GM12878 (cell line): ENCODE measurements around the gene XPOT. TPM values are rescaled to one million over a fixed set of nuclear protein-coding genes. Genes with fewer than 3 reads are reported as not detected.

Experiments
- ATAC-seq: fragments of 200-7000 bp; cut with Tn5 transposase; 3 replicates; pipeline ENCODE4 v1.9.1; 2020; ENCODE audit warnings: mild to moderate bottlenecking, moderate library complexity
- BruUV-seq: library from RNA; stranded (reverse); fragments of 400-500 nt; replicated peaks from 2 replicates; lab custom pipeline; 2021; lab: Mats Ljungman, UMichigan
- CTCF ChIA-PET: fragments of 300-600 bp; sonication (Branson Sonifier 250); formaldehyde crosslinking; extraction: SDS; loops from one replicate; lab custom pipeline; 2021; ENCODE audit warnings: inconsistent platforms; lab: Yijun Ruan, JAX
- POLR2A ChIA-PET: fragments of 350-600 bp; formaldehyde crosslinking; extraction: SDS; loops from one replicate; lab custom pipeline; 2021; ENCODE audit warnings: inconsistent platforms; lab: Charles Lee
- RAD21 ChIA-PET: fragments of 300-600 bp; sonication (Branson Sonifier 250); formaldehyde crosslinking; loops from one replicate; lab custom pipeline; 2023; ENCODE audit warnings: antibody characterized with exemption; ENCODE audit not compliant: unreplicated experiment; lab: Charles Lee
- SMC1A ChIA-PET: fragments of 300-600 bp; sonication (Branson Sonifier 250); formaldehyde crosslinking; loops from one replicate; lab custom pipeline; 2023; ENCODE audit not compliant: unreplicated experiment, uncharacterized antibody; lab: Charles Lee
- DNase-seq: peaks from one replicate; pipeline ENCODE4 v3.0.0-alpha.2; 2011; ENCODE audit warnings: low read depth, low spot score
- FAIRE-seq: peaks from 3 replicates; lab custom pipeline; 2011; peaks lifted over from hg19 to GRCh38; lab: Jason Lieb, UNC
- H2AFZ ChIP-seq: 2 replicates; pipeline ENCODE4 v1.6.0; 2011; ENCODE audit warnings: low read depth, low read length, control low read depth; ENCODE audit not compliant: control insufficient read depth
- H3K27ac ChIP-seq: 2 replicates; pipeline ENCODE4 v1.5.1; 2011; ENCODE audit warnings: control low read depth; ENCODE audit not compliant: control insufficient read depth, insufficient read depth
- H3K27me3 ChIP-seq, 2 experiments: replicated peaks in 1 of 2; 2 replicates each; pipeline versions ENCODE4 v1.6.0 to v1.6.1; 2011; ENCODE audit warnings: low read length in 1 of 2; ENCODE audit not compliant: control insufficient read depth in 2 of 2, insufficient read depth in 2 of 2
- H3K36me3 ChIP-seq, 2 experiments: 2 replicates each; pipeline ENCODE4 v1.5.1; 2011; ENCODE audit warnings: low read length in 1 of 2; ENCODE audit not compliant: control insufficient read depth in 2 of 2, insufficient read depth in 2 of 2
- H3K4me1 ChIP-seq: 2 replicates; pipeline ENCODE4 v1.6.1; 2011; ENCODE audit warnings: mild to moderate bottlenecking, low read length, moderate library complexity, mixed read lengths; ENCODE audit not compliant: control insufficient read depth, insufficient read depth
- H3K4me2 ChIP-seq: 2 replicates; pipeline ENCODE4 v1.6.0; 2011; ENCODE audit warnings: control low read depth; ENCODE audit not compliant: control insufficient read depth, insufficient read depth
- H3K4me3 ChIP-seq: fragments of 200-600 bp; sonication (generic); 2 replicates; pipeline ENCODE4 v1.5.1; 2016
- H3K79me2 ChIP-seq: 2 replicates; pipeline ENCODE4 v1.6.0; 2011; ENCODE audit warnings: low read length; ENCODE audit not compliant: control insufficient read depth, insufficient read depth
- H3K9ac ChIP-seq: 2 replicates; pipeline ENCODE4 v1.8.0; 2011; ENCODE audit warnings: low read length, control low read depth, mixed read lengths; ENCODE audit not compliant: control insufficient read depth, insufficient read depth
- H3K9me3 ChIP-seq: replicated peaks from 3 replicates; pipeline ENCODE4 v1.5.1; 2011; ENCODE audit warnings: mild to moderate bottlenecking, low read length; ENCODE audit not compliant: control insufficient read depth, insufficient read depth
- H4K20me1 ChIP-seq: 2 replicates; pipeline ENCODE4 v1.6.0; 2011; ENCODE audit not compliant: control insufficient read depth, insufficient read depth
- BMI1 ChIP-seq: fragments of 450-650 bp; IDR thresholded peaks from 2 replicates; pipeline ENCODE4 v1.6.1; 2016; ENCODE audit warnings: mild to moderate bottlenecking, moderate library complexity, borderline replicate concordance
- CBX5 ChIP-seq: sonication (generic); IDR thresholded peaks from 2 replicates; pipeline ENCODE4 v1.6.1; 2016; ENCODE audit warnings: low read depth, moderate library complexity, mild to moderate bottlenecking, inconsistent platforms
- CTCF ChIP-seq, 3 experiments: IDR thresholded peaks in 2 of 3; conservative IDR thresholded peaks in 1 of 3; 2 replicates each; pipeline ENCODE4 v1.5.1; 2011; ENCODE audit warnings: low read depth in 3 of 3, low read length in 3 of 3, mild to moderate bottlenecking in 3 of 3, control low read depth in 2 of 3, moderate library complexity in 2 of 3, inconsistent platforms in 1 of 3, mixed read lengths in 1 of 3; ENCODE audit not compliant: control insufficient read depth in 2 of 3, insufficient read depth in 1 of 3; ENCODE audit errors: extremely low read depth in 1 of 3
- IRF3 ChIP-seq: fragments of 450-650 bp; IDR thresholded peaks from 2 replicates; pipeline ENCODE4 v1.6.1; 2014; ENCODE audit warnings: mild to moderate bottlenecking
- MYC ChIP-seq: IDR thresholded peaks from 2 replicates; pipeline ENCODE4 v1.6.1; 2011; ENCODE audit warnings: mild to moderate bottlenecking, low read length, moderate library complexity, inconsistent platforms; ENCODE audit not compliant: insufficient read depth, insufficient replicate concordance, insufficient read length, severe bottlenecking
- SREBF2 ChIP-seq: IDR thresholded peaks from 2 replicates; pipeline ENCODE4 v1.6.1; 2012; ENCODE audit warnings: mild to moderate bottlenecking, low read length
- WGBS: methylation state at CpG from one replicate; pipeline ENCODE4 v1.1.6; 2016; ENCODE audit warnings: low lambda C conversion rate; ENCODE audit not compliant: insufficient replicate concordance, insufficient coverage; ENCODE audit errors: missing lambda C conversion rate; 5-methylcytosine and 5-hydroxymethylcytosine counted together
- in situ Hi-C: fragments of 300-500 bp; cut with MboI; formaldehyde crosslinking; loops from 9 replicates; pipeline ENCODE4 v1.14.3; 2018; ENCODE audit warnings: mixed read lengths
- intact Hi-C: fragments of 100-400 bp; cut with micrococcal nuclease; formaldehyde crosslinking; loops from one replicate; pipeline ENCODE4 v1.14.2; 2022; ENCODE audit not compliant: unreplicated experiment
- polyA plus RNA-seq, 11 experiments: library from polyadenylated mRNA; depleted of rRNA in 4 of 11; unstranded in 6 of 11; stranded (reverse) in 5 of 11; fragments of >200 nt; fragmentation: Nextera tagmentation in 4 of 11; fragmentation: Illumina TruSeq in 1 of 11; extraction: Ambion mirVana in 4 of 11; extraction: Trizol in 1 of 11; gene quantifications; 1 replicate in 1 of 11; 2 replicates in 10 of 11; pipeline versions ENCODE4 v1.2.1 to v1.2.3, GENCODE V29; 2011 to 2016; ENCODE audit warnings: inconsistent platforms in 2 of 11, missing spikeins in 2 of 11, low read depth in 1 of 11
- total RNA-seq, 4 experiments: library from RNA; depleted of rRNA in 3 of 4; stranded (reverse); fragments of >200 nt in 3 of 4; fragmentation: Illumina TruSeq in 1 of 4; extraction: Trizol in 1 of 4; gene quantifications; 2 replicates each; pipeline versions ENCODE4 v1.2.1 to v1.2.3, GENCODE V29; 2013 to 2021

XPOT gene
- total and polyA plus RNA-seq, 10 of the 15 experiments (the other 5 are each of a cell fraction or from before 2014, with no cell fraction given): 11.9 to 66.3 (median 54.7) TPM

- CTCF ChIA-PET: no interaction called here
These were observed 72.7 kb downstream of the XPOT start for GRCh38 chr12:64476844-64477243.

GRCh38 chr12:64478661-64479060, 74.5 kb downstream of the XPOT start:
- Histone ChIP-seq H3K27ac (no peak overlapping the region), H4K20me1 (no peaks in the 10 kb centered on the region), H3K27me3 (no peaks in the 10 kb centered on the region), H3K9me3 (peaks cover 11% of the 10 kb centered on the region), H3K79me2 (peaks cover 4% of the 10 kb centered on the region), H3K9ac (no peak overlapping the region), H3K4me2 (no peak overlapping the region), H3K4me3 (no peak overlapping the region), H3K36me3 (peaks cover 6 to 19% of the 10 kb centered on the region in 2 experiments), H2AFZ (no peak overlapping the region), H3K4me1 (no peaks in the 10 kb centered on the region)
- DNase-seq (no peak), FAIRE-seq (no peak), ATAC-seq (no peak)
- in situ Hi-C loops: no loop called here
- ChIA-PET POLR2A (no interaction called here), RAD21 (no interaction called here), CTCF (no interaction called here), SMC1A (no interaction called here)
- no peak for TF ChIP-seq MYC
- TF ChIP-seq SREBF2: no peak
- TF ChIP-seq CTCF (IDR thresholded peaks at IDR 0.05 in 2 of 3, conservative IDR thresholded peaks at IDR 0.05 in 1 of 3; ENCODE audit: control insufficient read depth in 2 of 3, extremely low read depth in 1 of 3, insufficient read depth in 1 of 3, low read depth in 3 of 3, low read length in 3 of 3): no peak
- no peak for TF ChIP-seq IRF3
- BruUV-seq: no TSS peak
- intact Hi-C loops: no loop called here

More at GRCh38 chr12:64476844-64477243, 72.7 kb downstream of the XPOT start:
- Histone ChIP-seq H3K27me3 (no peaks in the 10 kb centered on the region), H3K4me2 (no peak overlapping the region), H3K27ac (no peak overlapping the region), H3K36me3 (peaks cover 6 to 23% of the 10 kb centered on the region in 2 experiments), H4K20me1 (no peaks in the 10 kb centered on the region), H3K9ac (no peak overlapping the region), H3K79me2 (peaks cover 4% of the 10 kb centered on the region), H3K4me1 (no peaks in the 10 kb centered on the region), H3K9me3 (peaks cover 11% of the 10 kb centered on the region), H2AFZ (no peak overlapping the region), H3K4me3 (no peak overlapping the region)
- ATAC-seq (no peak), DNase-seq (no peak), FAIRE-seq (no peak)
- TF ChIP-seq BMI1 (no peak), CBX5 (0 out of 2 replicates have a peak, but pooled peaks have one; percentile 43)
- WGBS: 97% methylated on average over 2 of the region's 2 CpGs
- RAD21 ChIA-PET: no interaction called here
- in situ Hi-C loops: no loop called here
- no TSS peak for BruUV-seq
- intact Hi-C loops: no loop called here
- POLR2A ChIA-PET: no interaction called here
- SMC1A ChIA-PET: interaction anchor here (1.0 kb wide), 1 partner anchor 20 kb away, joined by 3 read pairs; no protein-coding TSS in a partner anchor
